Stimulated activated CD4-positive, alpha-beta T cell treated with anti-CD3 and anti-CD28 coated beads, Interleukin-15, amount 100 ng/mL, for 1 hour (primary cell): ENCODE measurements around the gene ECT2.
"Not testable (repeated sequence)": the region's sequence is repeated elsewhere in the genome, so short reads cannot be mapped to it uniquely, and the experiment has no call there.

ENCODE experiments used
- DNase-seq, 2 donors: peaks; one replicate each; pipeline ENCODE4 v3.0.0-alpha.2; 2020; ENCODE audit warnings: low read depth in 1 of 2, low spot score in 1 of 2

ECT2 gene

GRCh38 chr3:172811099-172811498 lies 60.6 kb downstream of the ECT2 start:
- no peak for DNase-seq

GRCh38 chr3:172813462-172813861 lies 62.9 kb downstream of the ECT2 start:
- no peak for DNase-seq

- no peak for DNase-seq
Measured at GRCh38 chr3:172814738-172815137, 64.2 kb downstream of the ECT2 start.

- DNase-seq = no peak
Measured at GRCh38 chr3:172815857-172816256, 65.3 kb downstream of the ECT2 start.

- no peak for DNase-seq
Measured at GRCh38 chr3:172816281-172816680, 65.8 kb downstream of the ECT2 start.

- DNase-seq = no peak
Measured at GRCh38 chr3:172816968-172817367, 66.4 kb downstream of the ECT2 start.

GRCh38 chr3:172820492-172820891 lies 70.0 kb downstream of the ECT2 start:
- no peak for DNase-seq

- DNase-seq = no peak
Measured at GRCh38 chr3:172824229-172824628, 73.7 kb downstream of the ECT2 start.

GRCh38 chr3:172827231-172827630 lies 76.7 kb downstream of the ECT2 start:
- not testable (repeated sequence) for DNase-seq

- no peak for DNase-seq
Measured at GRCh38 chr3:172832983-172833382, 82.5 kb downstream of the ECT2 start.

- no peak for DNase-seq
Measured at GRCh38 chr3:172836390-172836997, 86.0 kb downstream of the ECT2 start.

- no peak for DNase-seq
Measured at GRCh38 chr3:172839679-172840078, 89.2 kb downstream of the ECT2 start.

GRCh38 chr3:172840463-172840862 lies 89.9 kb downstream of the ECT2 start:
- DNase-seq = no peak

GRCh38 chr3:172840913-172841312 lies 90.4 kb downstream of the ECT2 start:
- DNase-seq = no peak

GRCh38 chr3:172844428-172844827 lies 93.9 kb downstream of the ECT2 start:
- no peak for DNase-seq

GRCh38 chr3:172846103-172846561 lies 95.6 kb downstream of the ECT2 start:
- DNase-seq = no peak

- DNase-seq = no peak
Measured at GRCh38 chr3:172846706-172847105, 96.2 kb downstream of the ECT2 start.

GRCh38 chr3:172847292-172847691 lies 96.8 kb downstream of the ECT2 start:
- no peak for DNase-seq

GRCh38 chr3:172848910-172849309 lies 98.4 kb downstream of the ECT2 start:
- no peak for DNase-seq

GRCh38 chr3:172853005-172853404 lies 102.5 kb downstream of the ECT2 start:
- DNase-seq = no peak

GRCh38 chr3:172853921-172854666 lies 103.6 kb downstream of the ECT2 start:
- no peak for DNase-seq

- DNase-seq = no peak
Measured at GRCh38 chr3:172855037-172855436, 104.5 kb downstream of the ECT2 start.
